ENCODE measurements around the gene ABLIM1.

The ABLIM1 gene

GRCh38 chr10:114482480-114483304 lies 175.4 kb downstream of the ABLIM1 start:
- DNase-seq = no peak

- no peak for DNase-seq
Observed at GRCh38 chr10:114481055-114481454, 177.0 kb downstream of the ABLIM1 start.

- no peak for DNase-seq
Observed at GRCh38 chr10:114479836-114480235, 178.2 kb downstream of the ABLIM1 start.

- no peak for DNase-seq
Observed at GRCh38 chr10:114479307-114479706, 178.8 kb downstream of the ABLIM1 start.

- no peak for DNase-seq
Observed at GRCh38 chr10:114478281-114478680, 179.8 kb downstream of the ABLIM1 start.

- no peak for DNase-seq
Observed at GRCh38 chr10:114477285-114477684, 180.8 kb downstream of the ABLIM1 start.

- no peak for DNase-seq
Observed at GRCh38 chr10:114474989-114475388, 183.1 kb downstream of the ABLIM1 start.

- no peak for DNase-seq
Observed at GRCh38 chr10:114473776-114474175, 184.3 kb downstream of the ABLIM1 start.

- no peak for DNase-seq
Observed at GRCh38 chr10:114472877-114473253, 185.2 kb downstream of the ABLIM1 start.

- DNase-seq = no peak
Observed at GRCh38 chr10:114471906-114472876, 185.9 kb downstream of the ABLIM1 start.

GRCh38 chr10:114470956-114471905 lies 186.8 kb downstream of the ABLIM1 start:
- DNase-seq = peak; percentile 24

- DNase-seq = no peak
Observed at GRCh38 chr10:114470361-114470760, 187.7 kb downstream of the ABLIM1 start.

- DNase-seq = no peak
Observed at GRCh38 chr10:114458955-114459354, 199.1 kb downstream of the ABLIM1 start.

GRCh38 chr10:114458216-114458920 lies 199.7 kb downstream of the ABLIM1 start:
- no peak for DNase-seq

- no peak for DNase-seq
Observed at GRCh38 chr10:114453576-114453975, 204.5 kb downstream of the ABLIM1 start.

GRCh38 chr10:114448897-114449296 lies 209.2 kb downstream of the ABLIM1 start:
- DNase-seq = no peak

- DNase-seq = no peak
Observed at GRCh38 chr10:114445332-114445731, 212.7 kb downstream of the ABLIM1 start.

GRCh38 chr10:114444819-114445218 lies 213.3 kb downstream of the ABLIM1 start:
- no peak for DNase-seq

GRCh38 chr10:114442091-114442630 lies 215.9 kb downstream of the ABLIM1 start:
- DNase-seq = no peak

- no peak for DNase-seq
Observed at GRCh38 chr10:114441107-114441506, 217.0 kb downstream of the ABLIM1 start.

- no peak for DNase-seq
Observed at GRCh38 chr10:114437473-114438292, 220.4 kb downstream of the ABLIM1 start.
